Measurements from ENCODE around the gene FDPS.
"Not testable (repeated sequence)": the region's sequence is repeated elsewhere in the genome, so short reads cannot be mapped to it uniquely, and the experiment has no call there.

The FDPS gene

DNA sequence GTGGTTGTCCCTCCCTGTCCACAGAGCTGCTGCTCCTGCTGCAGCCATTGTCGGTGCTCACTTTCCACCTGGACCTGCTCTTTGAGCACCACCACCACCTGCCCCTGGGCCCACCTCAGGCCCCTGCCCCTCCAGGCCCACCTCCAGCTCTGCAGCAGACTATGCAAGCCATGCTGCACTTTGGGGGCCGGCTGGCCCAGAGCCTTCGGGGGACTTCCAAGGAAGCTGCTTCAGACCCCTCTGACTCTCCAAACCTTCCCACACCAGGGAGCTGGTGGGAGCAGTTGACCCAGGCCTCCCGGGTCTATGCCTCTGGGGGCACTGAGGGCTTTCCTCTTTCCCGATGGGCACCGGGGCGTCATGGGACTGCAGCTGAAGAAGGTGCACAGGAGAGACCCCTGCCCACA lies 18.0 kb downstream of the FDPS start:
- no peak for ATAC-seq (ENCODE audit: low read depth)

DNA sequence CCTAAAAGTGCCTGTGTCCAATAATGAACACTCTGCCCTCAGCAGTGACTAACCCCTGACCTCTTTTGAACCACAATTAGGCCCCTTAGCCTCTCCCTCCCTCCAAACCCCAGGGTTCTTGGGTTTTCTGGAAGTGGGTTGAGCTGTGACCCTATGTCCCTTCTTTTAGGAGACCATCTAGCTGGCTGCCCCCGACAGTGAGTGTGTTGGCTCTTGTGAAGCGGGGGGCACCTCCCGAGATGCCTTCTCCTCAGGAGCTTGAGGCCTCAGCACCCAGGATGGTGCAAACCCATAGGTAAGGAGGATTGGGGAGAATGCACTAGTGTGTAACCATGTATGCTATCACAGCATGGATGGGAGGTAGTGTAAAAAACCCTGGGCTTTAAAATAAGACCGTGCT lies 19.3 kb downstream of the FDPS start:
- Histone ChIP-seq H3K9me3 (ENCODE audit: severe bottlenecking) (no peaks in the 10 kb centered on the region), H3K27ac (ENCODE audit: poor library complexity, severe bottlenecking) (no peak overlapping the region), H3K27me3 (ENCODE audit: insufficient read depth, poor library complexity, severe bottlenecking) (no peaks in the 10 kb centered on the region), H3K4me1 (ENCODE audit: insufficient read depth, poor library complexity, severe bottlenecking) (no peaks in the 10 kb centered on the region), H3K36me3 (ENCODE audit: low read depth) (peaks cover 31% of the 10 kb centered on the region), H3K4me3 (ENCODE audit: severe bottlenecking) (no peak overlapping the region)
- TF ChIP-seq, protein P1, sequence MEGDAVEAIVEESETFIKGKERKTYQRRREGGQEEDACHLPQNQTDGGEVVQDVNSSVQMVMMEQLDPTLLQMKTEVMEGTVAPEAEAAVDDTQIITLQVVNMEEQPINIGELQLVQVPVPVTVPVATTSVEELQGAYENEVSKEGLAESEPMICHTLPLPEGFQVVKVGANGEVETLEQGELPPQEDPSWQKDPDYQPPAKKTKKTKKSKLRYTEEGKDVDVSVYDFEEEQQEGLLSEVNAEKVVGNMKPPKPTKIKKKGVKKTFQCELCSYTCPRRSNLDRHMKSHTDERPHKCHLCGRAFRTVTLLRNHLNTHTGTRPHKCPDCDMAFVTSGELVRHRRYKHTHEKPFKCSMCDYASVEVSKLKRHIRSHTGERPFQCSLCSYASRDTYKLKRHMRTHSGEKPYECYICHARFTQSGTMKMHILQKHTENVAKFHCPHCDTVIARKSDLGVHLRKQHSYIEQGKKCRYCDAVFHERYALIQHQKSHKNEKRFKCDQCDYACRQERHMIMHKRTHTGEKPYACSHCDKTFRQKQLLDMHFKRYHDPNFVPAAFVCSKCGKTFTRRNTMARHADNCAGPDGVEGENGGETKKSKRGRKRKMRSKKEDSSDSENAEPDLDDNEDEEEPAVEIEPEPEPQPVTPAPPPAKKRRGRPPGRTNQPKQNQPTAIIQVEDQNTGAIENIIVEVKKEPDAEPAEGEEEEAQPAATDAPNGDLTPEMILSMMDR (IDR thresholded peaks at IDR 0.05; ENCODE audit: poor library complexity, severe bottlenecking): no peak
- ATAC-seq (ENCODE audit: low read depth) (no peak), DNase-seq (ENCODE audit: low spot score) (no peak)

More for the DNA sequence above, 18.0 kb downstream of the FDPS start:
- H3K27ac ChIP-seq (ENCODE audit: poor library complexity, severe bottlenecking): no peak overlapping the region
- peaks cover 31% of the 10 kb centered on the region for H3K36me3 ChIP-seq (ENCODE audit: low read depth)
- H3K9me3 ChIP-seq (ENCODE audit: severe bottlenecking): no peaks in the 10 kb centered on the region
- no peak overlapping the region for H3K4me3 ChIP-seq (ENCODE audit: severe bottlenecking)
- TF ChIP-seq, protein P1 (IDR thresholded peaks at IDR 0.05; ENCODE audit: poor library complexity, severe bottlenecking): no peak
- H3K27me3 ChIP-seq (ENCODE audit: insufficient read depth, poor library complexity, severe bottlenecking): no peaks in the 10 kb centered on the region
- no peak for DNase-seq (ENCODE audit: low spot score)
- no peaks in the 10 kb centered on the region for H3K4me1 ChIP-seq (ENCODE audit: insufficient read depth, poor library complexity, severe bottlenecking)

DNA sequence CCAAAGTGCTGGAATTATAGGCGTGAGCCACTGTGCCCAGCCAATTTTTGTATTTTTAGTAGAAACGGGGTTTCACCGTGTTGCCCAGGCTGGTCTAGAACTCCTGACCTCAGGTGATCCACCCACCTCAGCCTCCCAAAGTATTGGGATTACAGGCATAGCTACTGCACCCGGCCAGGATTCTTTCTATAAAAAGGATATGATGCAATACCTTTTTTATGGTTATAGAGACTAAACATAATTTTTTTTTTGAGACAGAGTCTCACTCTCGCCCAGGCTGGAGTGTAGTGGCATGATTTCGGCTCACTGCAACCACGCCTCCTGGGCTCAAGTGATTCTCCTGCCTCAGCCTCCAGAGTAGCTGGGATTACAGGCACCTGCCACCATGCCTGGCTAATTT lies 20.2 kb downstream of the FDPS start:
- not testable (repeated sequence) for H3K9me3 ChIP-seq (ENCODE audit: severe bottlenecking); DNase-seq (ENCODE audit: low spot score); H3K4me3 ChIP-seq (ENCODE audit: severe bottlenecking); H3K27ac ChIP-seq (ENCODE audit: poor library complexity, severe bottlenecking); H3K27me3 ChIP-seq (ENCODE audit: insufficient read depth, poor library complexity, severe bottlenecking); H3K4me1 ChIP-seq (ENCODE audit: insufficient read depth, poor library complexity, severe bottlenecking); ATAC-seq (ENCODE audit: low read depth)
- H3K36me3 ChIP-seq (ENCODE audit: low read depth): peaks cover 36% of the 10 kb centered on the region

DNA sequence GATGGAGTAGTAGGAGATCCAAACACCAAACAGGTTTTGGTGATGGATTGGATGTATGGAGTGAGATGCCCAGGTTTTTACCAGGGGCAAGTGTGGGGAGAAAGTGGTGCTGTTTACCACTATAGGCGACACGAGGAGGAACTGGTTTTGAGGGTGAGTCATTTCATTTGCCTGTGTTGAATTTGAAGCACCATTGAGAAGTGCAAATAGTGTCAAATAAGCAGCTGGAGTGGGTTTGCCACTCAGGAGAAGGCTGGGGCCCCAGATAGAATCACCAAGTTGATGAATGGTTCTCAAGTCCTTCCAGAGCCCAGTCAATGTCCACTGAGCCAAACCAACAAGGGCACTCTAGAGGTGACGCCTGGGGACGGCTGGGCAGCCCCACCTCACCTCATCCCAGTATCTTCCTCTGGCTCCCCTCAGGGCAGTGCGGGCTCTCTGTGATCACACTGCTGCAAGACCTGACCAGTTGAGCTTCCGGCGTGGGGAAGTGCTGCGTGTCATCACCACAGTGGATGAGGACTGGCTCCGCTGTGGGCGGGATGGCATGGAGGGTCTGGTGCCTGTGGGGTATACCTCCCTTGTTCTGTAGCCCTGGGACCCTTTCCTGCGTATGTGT lies 21.4 kb downstream of the FDPS start:
- Histone ChIP-seq H3K4me1 (ENCODE audit: insufficient read depth, poor library complexity, severe bottlenecking) (no peaks in the 10 kb centered on the region), H3K36me3 (ENCODE audit: low read depth) (peaks cover 36% of the 10 kb centered on the region), H3K27me3 (ENCODE audit: insufficient read depth, poor library complexity, severe bottlenecking) (no peaks in the 10 kb centered on the region), H3K27ac (ENCODE audit: poor library complexity, severe bottlenecking) (no peak overlapping the region), H3K9me3 (ENCODE audit: severe bottlenecking) (no peaks in the 10 kb centered on the region), H3K4me3 (ENCODE audit: severe bottlenecking) (no peak overlapping the region)
- no peak for DNase-seq (ENCODE audit: low spot score)
- ATAC-seq (ENCODE audit: low read depth): no peak
- TF ChIP-seq, protein P1 (IDR thresholded peaks at IDR 0.05; ENCODE audit: poor library complexity, severe bottlenecking): no peak

DNA sequence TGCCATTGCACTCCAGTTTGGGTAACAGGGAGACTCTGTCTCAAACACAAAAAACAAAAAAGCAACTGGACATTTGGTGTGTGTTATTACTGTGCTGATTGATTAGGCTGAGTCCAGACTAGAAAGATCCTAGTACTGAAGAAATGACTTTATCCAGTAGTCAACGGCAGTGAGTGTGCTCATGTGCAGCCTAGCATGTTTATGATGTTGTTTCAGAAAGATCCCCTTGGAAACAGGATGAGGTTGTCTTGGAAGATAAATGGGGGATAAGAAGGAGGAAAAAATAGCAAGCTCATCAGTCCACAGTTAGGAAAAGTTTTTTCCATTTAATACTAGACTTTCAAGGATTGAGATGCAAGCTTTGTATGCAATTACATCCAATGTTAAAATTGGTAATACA lies 26.3 kb downstream of the FDPS start:
- H3K4me1 ChIP-seq (ENCODE audit: insufficient read depth, poor library complexity, severe bottlenecking): no peaks in the 10 kb centered on the region
- no peaks in the 10 kb centered on the region for H3K9me3 ChIP-seq (ENCODE audit: severe bottlenecking)
- TF ChIP-seq, protein P1 (IDR thresholded peaks at IDR 0.05; ENCODE audit: poor library complexity, severe bottlenecking): no peak
- H3K36me3 ChIP-seq (ENCODE audit: low read depth): peaks cover 57% of the 10 kb centered on the region
- no peaks in the 10 kb centered on the region for H3K27me3 ChIP-seq (ENCODE audit: insufficient read depth, poor library complexity, severe bottlenecking)
- no peak overlapping the region for H3K4me3 ChIP-seq (ENCODE audit: severe bottlenecking)
- ATAC-seq (ENCODE audit: low read depth) (no peak), DNase-seq (ENCODE audit: low spot score) (no peak)
- H3K27ac ChIP-seq (ENCODE audit: poor library complexity, severe bottlenecking): no peak overlapping the region

Measured in RWPE2 (cell line).